GM21786 (cell line): ENCODE results near the gene CHRNA10.

Experiments used
- ATAC-seq: cut with Tn5 transposase; IDR thresholded peaks from one replicate; pipeline ENCODE4 v1.9.1; 2021; ENCODE audit not compliant: unreplicated experiment

The CHRNA10 gene

DNA sequence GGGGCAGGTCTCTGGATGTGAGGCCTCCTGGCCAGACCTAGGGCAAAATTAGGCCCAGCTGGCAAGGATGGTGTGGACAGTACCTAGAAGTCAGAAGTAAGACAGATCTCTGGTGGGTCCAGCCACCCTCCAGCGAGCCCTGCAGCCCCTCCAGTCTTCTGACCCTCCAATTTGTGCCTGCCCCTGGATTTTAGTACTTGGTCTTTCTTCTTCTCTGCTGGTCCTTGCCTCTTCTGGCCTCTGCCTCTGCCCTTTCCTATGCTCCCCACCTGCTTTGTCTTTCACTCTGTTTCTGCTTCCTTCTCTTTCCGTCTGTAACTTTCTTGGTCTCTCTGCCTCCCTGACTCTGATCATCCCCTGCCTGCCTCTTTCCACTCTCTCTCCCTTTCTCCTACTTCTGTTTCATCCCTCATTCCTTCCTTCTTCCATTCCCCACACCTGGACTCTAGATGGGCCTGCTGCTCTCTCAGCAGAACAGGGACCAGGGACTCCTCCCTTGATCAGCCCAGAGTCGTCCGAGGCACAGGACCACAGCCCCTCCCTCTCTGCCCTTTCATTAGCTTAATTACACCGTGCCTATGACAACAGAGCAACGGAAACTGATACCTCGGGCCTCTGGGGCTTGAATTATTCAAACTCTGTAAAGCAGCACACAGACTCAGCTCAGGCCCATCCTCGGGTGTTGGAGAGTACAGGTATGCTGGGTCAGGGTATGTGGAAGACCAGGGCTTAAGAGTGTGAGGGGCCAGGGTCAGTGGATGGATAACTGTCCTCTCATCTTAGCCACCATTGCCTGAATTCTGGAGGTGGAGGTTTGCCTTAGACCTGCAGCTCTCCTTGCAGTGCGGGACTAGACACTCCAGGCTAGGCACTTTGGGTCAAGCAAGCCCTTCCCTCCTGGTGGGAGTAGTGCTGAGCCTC lies at the start of gene CHRNA10:
TSS of gene CHRNA10 (minus strand) at position 51 of the 921 bp plus-strand sequence. CDS start 72 bp downstream, outside the sequence.
- ATAC-seq = no peak

DNA sequence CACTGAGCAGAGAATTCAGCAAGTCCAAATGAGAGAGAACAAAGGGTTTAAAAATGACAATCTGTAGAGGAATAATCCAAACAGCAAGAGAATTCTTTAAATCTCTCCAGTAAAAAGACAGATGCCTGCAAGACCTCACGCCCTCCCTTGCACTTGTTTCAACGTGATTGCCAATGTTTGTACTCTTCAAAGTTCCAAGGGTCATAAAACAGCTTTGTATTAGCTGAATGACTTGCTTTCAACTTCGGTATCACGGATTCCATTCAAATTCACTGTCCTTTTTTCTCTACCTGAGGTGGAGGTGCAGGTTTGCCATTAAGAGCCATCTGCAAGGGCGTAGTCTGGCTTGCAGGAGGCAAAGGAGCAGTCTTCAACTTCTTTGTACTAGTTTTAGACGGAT lies 41.1 kb upstream of the CHRNA10 start:
- ATAC-seq = no peak

DNA sequence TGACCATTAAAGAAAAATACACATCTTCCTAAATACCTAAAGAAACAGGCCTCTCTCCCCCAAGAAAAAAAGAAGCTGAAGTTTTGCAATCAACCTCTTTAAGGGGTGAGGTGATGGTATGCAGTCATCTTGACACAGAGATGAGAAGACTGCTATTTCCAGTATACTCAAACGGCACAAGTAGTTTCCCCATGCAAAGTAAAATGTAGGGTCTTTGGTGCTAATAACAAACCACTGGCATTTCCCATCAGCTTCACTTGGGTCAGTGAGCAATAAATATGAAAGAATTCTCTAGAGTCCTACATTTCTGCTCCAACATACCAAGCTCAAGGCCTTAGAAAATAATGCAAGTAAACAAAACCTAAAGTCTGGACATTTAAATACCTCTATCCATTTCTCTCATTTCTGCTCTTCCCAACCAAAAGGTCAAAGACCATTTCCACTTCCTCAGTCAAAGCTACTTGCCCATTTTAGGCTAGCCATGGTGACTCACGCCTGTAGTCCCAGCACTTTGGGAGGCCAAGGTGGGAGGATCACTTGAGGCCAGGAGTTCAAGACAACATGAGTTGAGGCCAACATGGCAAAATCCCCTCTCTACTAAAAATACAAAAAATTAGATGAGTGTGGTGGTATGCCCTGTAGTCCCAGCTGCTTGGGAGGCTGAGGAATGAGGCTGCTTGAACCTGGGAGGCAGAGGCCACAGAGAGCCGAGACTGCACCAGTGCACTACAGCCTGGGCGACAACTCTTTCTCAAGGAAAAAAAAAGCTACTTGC lies 39.5 kb upstream of the CHRNA10 start:
- ATAC-seq = no peak

- ATAC-seq = no peak
Measured at GRCh38 chr11:3709977-3710376, 38.8 kb upstream of the CHRNA10 start.

GRCh38 chr11:3707176-3707575 lies 36.0 kb upstream of the CHRNA10 start:
- ATAC-seq = no peak

- ATAC-seq = no peak
Measured at GRCh38 chr11:3703383-3703782, 32.2 kb upstream of the CHRNA10 start.

GRCh38 chr11:3700910-3701309 lies 29.7 kb upstream of the CHRNA10 start:
- ATAC-seq = no peak

DNA sequence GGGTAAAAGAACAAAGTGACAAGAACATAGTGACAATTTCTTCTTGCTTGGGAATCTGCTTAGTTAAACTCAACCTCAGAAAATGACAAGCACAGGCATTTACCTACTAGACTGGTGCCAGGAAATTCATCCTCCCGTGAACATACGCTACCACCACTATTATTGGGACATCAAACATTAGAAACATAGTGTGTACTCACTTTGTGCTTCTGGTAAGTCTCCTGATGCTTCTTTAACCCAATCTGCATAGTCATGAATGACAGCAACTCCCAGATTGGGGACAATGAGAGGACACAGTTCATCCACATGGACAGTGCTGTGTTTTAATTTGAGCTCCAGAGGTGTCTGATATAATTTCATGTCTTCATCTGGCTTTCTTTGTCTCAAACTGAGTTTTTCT lies 29.2 kb upstream of the CHRNA10 start:
- ATAC-seq = no peak

DNA sequence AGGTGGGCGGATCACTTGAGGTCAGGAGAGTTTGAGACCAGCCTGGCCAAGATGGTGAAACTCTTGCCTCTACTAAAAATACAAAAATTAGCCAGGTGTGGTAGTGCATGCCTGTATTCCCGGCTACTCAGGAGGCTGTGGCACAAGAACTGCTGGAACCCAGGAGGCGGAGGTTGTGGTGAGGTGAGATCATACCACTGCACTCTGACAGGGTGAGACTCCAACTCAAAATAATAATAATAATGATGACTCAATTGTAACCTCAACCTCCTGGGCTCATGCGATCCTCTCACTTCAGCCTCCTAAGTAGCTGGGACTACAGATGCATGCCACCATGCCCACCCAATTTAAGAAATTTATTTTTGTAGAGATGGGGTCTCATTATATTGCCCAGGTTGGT lies 15.6 kb upstream of the CHRNA10 start:
- no peak for ATAC-seq

DNA sequence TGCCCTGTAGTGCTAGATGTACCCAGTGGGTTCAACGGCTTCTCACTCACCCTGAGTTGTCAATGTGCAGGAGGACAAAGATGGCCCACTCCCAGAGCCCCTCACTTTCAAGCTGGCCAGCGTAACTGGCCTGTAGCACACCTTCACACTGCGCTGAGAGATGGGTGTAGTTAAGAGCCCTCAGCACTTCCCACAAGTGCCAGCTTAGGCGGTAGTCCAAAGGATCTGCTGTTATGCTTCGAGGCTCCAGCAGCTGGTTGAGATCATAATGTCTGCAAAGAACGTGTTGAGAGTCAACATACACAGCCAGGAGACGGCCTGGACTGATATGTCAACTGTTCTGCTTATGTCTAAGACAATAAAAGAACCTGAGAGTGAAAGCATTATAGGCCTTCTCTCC lies 14.7 kb upstream of the CHRNA10 start:
- no peak for ATAC-seq

- no peak for ATAC-seq
Measured at GRCh38 chr11:3684819-3685172, 13.6 kb upstream of the CHRNA10 start.

DNA sequence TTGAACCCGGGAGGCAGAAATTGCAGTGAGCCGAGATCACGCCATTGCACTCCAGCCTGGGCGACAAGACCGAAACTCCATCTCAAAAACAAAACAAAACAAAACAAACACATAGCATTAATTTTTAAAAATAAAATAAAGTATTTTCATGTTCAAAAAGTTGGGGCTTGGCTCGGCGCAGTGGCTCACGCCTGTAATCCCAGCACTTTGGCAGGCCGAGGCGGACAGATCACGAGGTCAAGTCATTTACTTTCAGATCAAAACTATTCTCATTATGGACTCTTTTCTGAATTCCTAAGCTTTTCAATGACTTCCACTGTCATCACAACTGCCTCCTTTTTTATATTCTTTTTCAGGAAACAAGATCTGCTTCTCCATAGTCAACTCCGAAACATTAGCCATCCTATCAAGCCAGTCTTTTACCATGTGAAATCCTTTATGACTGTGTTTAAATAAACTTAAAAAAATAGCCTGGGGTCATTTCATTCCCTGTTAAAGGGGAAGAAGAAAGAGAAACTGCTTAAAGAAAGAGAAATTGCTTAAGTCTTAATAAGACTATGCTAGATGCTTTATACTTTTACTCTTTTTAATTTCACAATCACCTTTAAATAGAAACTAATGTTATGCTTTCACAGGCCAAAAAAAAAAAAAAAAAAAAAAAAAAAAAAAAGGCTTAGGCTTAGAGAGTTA lies 13.1 kb upstream of the CHRNA10 start:
- ATAC-seq = no peak

DNA sequence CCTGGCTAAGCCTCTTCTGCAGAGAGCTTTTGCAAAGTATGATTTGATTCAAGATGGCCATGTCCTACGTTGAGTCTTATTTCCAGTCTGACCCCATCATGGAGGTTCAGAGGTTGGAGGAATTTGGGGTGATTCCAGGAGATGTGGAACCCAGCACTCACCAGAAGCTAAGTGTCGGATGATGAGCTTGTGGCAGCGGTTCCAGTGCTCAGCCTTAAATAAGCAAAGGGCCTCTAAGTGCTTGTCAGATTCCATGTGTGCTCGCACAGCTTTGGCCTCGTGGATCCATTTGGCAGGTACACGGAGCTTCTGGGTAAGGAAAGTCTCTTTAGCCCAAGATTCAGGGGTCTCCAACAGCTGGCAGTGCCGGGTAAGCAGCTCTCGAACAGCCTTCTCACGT lies 11.9 kb upstream of the CHRNA10 start:
- no peak for ATAC-seq

DNA sequence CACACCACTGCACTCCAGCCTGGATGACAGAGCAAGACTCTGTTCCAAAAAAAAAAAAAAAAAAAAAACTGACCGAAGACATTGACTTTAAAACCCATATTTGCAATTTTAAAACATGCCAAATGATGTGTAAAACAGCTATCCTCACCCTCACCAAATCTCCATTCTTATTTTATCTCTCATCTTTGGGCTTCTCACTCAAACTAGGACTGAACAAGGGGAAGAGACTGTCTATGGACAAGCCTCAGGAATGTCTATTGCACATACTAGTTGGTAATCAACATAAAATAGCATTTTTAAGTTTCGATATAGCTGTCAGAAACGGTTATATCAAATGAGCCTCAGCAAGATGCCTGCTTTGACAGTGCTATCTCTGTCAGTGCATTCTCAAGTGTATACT lies 7.9 kb upstream of the CHRNA10 start:
- no peak for ATAC-seq

DNA sequence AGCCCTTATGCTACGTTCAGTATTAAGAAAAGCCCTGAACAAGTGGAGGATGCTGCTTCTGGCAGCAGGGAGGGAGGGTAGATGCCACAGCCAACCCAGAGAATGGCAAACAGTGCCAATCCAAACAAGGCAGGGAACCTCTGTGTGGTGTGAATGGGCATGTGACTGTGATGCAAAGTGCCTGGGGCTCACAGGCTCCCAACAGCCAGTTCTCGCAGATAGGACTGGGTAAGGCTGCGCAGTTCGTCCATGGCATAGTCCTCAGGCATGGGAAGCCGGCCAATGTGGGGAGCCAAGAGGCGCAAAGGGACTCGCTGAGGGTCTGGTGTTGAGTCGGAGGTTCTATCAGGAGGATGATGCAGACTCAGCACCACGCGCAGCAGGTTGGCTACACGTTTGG lies 4.8 kb upstream of the CHRNA10 start:
- no peak for ATAC-seq

- no peak for ATAC-seq
Measured at GRCh38 chr11:3674189-3674588, 3.0 kb upstream of the CHRNA10 start.

DNA sequence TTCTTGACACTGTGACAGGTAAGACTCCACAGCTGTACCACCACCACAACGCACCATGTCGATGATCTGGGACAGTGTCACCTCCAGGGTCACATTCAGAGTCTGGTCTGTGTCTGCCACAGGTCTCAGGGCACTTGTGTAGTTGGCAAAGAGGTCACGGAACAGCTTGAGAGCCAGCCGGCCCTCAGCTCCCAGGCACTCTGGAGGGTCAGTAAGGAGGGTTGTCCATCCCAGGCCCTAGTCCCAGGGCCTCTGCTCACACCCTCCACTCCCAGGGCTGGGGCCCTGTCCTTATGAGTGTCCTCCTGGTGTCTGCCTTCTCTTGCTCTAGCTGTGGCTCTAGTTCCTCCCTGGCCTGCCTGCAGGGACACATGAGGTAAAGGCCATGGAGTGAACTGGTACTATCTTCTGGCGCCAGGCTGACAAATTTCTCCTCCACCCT lies 1.4 kb downstream of the CHRNA10 start:
- ATAC-seq = no peak

DNA sequence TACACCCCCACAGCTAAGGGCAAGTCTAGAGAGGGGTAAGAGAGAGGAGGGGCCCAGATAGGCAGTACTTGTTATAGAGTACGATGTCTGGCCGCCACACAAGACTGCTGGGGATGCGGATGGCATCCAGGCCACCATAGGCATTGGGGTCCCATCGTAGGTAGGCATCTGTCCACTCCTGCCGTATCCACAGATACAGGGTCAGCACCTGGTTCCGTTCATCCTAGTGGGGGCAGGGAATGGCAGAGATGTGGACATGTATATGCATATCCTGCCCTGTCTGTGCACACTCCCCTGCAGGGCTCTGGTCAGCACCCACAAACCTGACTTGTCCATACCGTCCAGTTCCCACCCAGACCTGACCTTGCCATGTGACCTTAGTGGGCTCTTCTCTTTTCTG lies 2.1 kb downstream of the CHRNA10 start:
- ATAC-seq = no peak

DNA sequence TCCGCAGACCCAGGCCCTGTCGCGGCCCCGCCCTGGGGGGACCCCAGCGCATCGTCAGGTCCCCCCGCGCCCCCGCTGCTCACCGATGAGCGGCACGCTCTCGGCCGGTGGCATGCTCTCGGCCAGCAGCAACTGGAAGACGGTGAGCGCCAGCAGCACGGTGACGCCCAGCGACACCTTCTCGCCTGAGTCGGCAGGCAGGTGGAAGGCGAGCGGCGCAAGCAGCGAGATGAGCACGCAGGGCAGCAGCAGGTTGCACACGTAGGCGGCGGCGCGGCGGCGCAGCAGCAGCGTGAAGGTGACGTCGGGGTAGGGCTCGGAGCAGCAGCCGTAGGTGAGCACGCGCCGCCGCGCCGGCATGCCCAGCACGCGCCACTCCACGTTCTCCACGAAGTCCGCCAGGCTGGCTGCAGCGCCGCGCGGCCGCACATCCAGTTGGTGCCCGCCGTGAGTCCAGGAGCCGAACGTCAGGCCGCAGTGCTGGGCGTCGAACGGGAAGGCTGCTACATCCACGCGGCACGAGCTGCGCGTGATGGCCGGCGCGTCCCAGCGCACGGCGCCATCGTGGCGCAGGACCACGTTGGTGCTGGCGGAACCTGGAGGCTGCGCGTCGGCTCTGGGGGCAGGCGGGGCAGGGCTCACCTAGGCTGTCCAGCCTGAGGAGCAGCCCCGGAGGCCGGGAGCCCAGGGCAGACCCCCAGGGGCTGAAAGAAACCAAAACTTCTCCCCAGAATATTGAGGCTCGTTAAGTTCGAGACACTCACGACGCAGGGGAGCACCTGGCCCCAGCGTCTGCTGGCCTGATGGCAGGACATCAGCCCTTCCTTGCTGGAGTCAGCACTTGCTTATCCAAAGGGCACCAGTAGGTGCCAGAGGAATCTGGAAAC lies 3.8 kb downstream of the CHRNA10 start:
- ATAC-seq = no peak

GRCh38 chr11:3666023-3666530 lies 5.1 kb downstream of the CHRNA10 start:
- ATAC-seq = no peak
